HepG2 (cell line): ENCODE measurements around the gene SKI. TPM values are rescaled to one million over a fixed set of nuclear protein-coding genes. Genes with fewer than 3 reads are reported as not detected.

Experiments
- DNMT1 ChIP-seq: sonication (generic); formaldehyde crosslinking; IDR thresholded peaks from 2 replicates; pipeline ENCODE4 v1.5.1; 2020; ENCODE audit warnings: mild to moderate bottlenecking, missing genetic modification reagents
- GTF3A ChIP-seq: sonication (generic); formaldehyde crosslinking; conservative IDR thresholded peaks from 2 replicates; pipeline ENCODE4 v1.4.0; 2020; ENCODE audit warnings: mild to moderate bottlenecking, missing genetic modification reagents
- HMG20A ChIP-seq: IDR thresholded peaks from 2 replicates; pipeline ENCODE4 v1.6.1; 2016; ENCODE audit warnings: borderline replicate concordance
- HMGA1 ChIP-seq: sonication (generic); formaldehyde crosslinking; conservative IDR thresholded peaks from 2 replicates; pipeline ENCODE4 v1.4.0; 2020; ENCODE audit warnings: missing genetic modification reagents
- IRF1 ChIP-seq: sonication (generic); formaldehyde crosslinking; IDR thresholded peaks from 2 replicates; pipeline ENCODE4 v1.4.0; 2020; ENCODE audit warnings: low read depth, mild to moderate bottlenecking, missing genetic modification reagents
- RFXAP ChIP-seq: sonication (generic); formaldehyde crosslinking; IDR thresholded peaks from 2 replicates; pipeline ENCODE4 v1.4.0; 2020; ENCODE audit warnings: missing genetic modification reagents, borderline replicate concordance
- TP53 ChIP-seq: sonication (generic); formaldehyde crosslinking; conservative IDR thresholded peaks from 2 replicates; pipeline ENCODE4 v1.4.0; 2020; ENCODE audit warnings: missing genetic modification reagents
- ZBTB33 ChIP-seq: sonication (generic); formaldehyde crosslinking; IDR thresholded peaks from 2 replicates; pipeline ENCODE4 v1.4.0; 2020; ENCODE audit warnings: missing genetic modification reagents
- ZFAT ChIP-seq: sonication (generic); formaldehyde crosslinking; conservative IDR thresholded peaks from 2 replicates; pipeline ENCODE4 v1.8.1; 2023; ENCODE audit warnings: missing genetic modification reagents, inconsistent platforms
- ZNF10 ChIP-seq: sonication (generic); formaldehyde crosslinking; IDR thresholded peaks from 2 replicates; pipeline ENCODE4 v1.4.0; 2020; ENCODE audit warnings: mild to moderate bottlenecking, low read depth, missing genetic modification reagents, borderline replicate concordance
- ZNF33A ChIP-seq: sonication (generic); formaldehyde crosslinking; IDR thresholded peaks from 2 replicates; pipeline ENCODE4 v1.5.1; 2020; ENCODE audit warnings: missing genetic modification reagents, mild to moderate bottlenecking, moderate library complexity, borderline replicate concordance
- polyA plus RNA-seq, 8 experiments: library from polyadenylated mRNA; depleted of rRNA in 3 of 8; stranded (reverse) in 7 of 8; unstranded in 1 of 8; fragments of >200 nt; fragmentation: Illumina TruSeq in 4 of 8; extraction: Trizol in 4 of 8; gene quantifications; 2 replicates each; pipeline versions ENCODE4 v1.2.1 to v1.2.3, GENCODE V29; 2011 to 2016; ENCODE audit warnings: low read depth in 4 of 8, missing spikeins in 1 of 8, mixed read lengths in 1 of 8; ENCODE audit not compliant: insufficient read depth in 1 of 8
- total RNA-seq, 5 experiments: library from RNA; depleted of rRNA; stranded (reverse); fragments of >200 nt; fragmentation: Illumina TruSeq; extraction: Trizol; gene quantifications; 2 replicates each; pipeline ENCODE4 v1.2.3, GENCODE V29; 2016; ENCODE audit warnings: low read depth in 1 of 5
- TF ChIP-seq, protein P1 (sequence below): sonication (generic); formaldehyde crosslinking; IDR thresholded peaks from 2 replicates; pipeline ENCODE4 v1.9.0; 2021; ENCODE audit warnings: missing genetic modification reagents, borderline replicate concordance
- TF ChIP-seq, protein P2 (sequence below): sonication (generic); formaldehyde crosslinking; IDR thresholded peaks from 2 replicates; pipeline ENCODE4 v1.4.0; 2020; ENCODE audit warnings: missing genetic modification reagents
- TF ChIP-seq, protein P3 (sequence below): sonication (generic); formaldehyde crosslinking; IDR thresholded peaks from 2 replicates; pipeline ENCODE4 v1.8.1; 2022; ENCODE audit warnings: mild to moderate bottlenecking, missing genetic modification reagents
- TF ChIP-seq, protein P4 (sequence below): IDR thresholded peaks from 2 replicates; pipeline ENCODE4 v1.4.0; 2020; ENCODE audit warnings: mild to moderate bottlenecking, missing genetic modification reagents

The SKI gene
- total and polyA plus RNA-seq, 2 of the 13 experiments (the other 11 are each of a cell fraction or from before 2014, with no cell fraction given) = 4.7 to 6.9 TPM

DNA sequence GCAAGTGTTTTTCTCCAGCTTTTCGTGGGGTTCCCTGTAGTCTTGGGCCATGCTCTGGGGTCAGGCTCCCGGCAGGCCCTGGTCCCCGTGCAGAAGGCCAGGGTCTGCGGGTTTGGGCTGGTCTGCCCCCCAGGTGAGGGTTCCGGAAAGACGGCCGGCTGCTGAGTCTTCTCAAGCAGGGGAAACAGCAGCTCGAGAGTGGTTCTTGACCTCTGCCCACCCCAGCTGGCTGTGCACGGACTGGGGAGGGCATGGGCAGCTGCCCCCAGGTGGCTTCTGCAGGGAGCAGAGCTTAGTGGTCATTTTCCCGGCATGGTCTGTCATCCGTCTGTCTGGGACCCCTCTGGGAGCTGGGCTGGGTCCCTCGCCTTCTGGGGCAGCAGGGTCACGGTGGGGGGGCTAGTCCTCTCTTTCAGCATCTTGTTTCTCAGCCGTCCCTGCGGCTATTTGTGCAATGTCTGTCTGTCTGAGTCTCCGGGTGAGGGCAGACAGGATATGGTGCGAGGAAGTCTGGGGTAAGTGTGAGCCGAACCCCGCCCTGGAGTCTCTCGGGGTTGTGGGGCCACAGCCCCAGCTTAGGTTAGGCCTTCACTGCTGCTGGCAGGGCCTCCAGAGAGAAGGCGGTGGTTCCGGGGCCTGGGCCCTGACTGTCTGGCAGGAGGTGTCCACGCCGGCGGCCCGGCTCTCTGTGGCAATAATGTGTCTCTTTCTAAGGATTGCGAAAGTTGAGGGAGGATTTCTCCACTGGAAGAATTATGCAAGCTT is 6.1 kb downstream of the SKI start (continued):
- TF ChIP-seq, protein P1, sequence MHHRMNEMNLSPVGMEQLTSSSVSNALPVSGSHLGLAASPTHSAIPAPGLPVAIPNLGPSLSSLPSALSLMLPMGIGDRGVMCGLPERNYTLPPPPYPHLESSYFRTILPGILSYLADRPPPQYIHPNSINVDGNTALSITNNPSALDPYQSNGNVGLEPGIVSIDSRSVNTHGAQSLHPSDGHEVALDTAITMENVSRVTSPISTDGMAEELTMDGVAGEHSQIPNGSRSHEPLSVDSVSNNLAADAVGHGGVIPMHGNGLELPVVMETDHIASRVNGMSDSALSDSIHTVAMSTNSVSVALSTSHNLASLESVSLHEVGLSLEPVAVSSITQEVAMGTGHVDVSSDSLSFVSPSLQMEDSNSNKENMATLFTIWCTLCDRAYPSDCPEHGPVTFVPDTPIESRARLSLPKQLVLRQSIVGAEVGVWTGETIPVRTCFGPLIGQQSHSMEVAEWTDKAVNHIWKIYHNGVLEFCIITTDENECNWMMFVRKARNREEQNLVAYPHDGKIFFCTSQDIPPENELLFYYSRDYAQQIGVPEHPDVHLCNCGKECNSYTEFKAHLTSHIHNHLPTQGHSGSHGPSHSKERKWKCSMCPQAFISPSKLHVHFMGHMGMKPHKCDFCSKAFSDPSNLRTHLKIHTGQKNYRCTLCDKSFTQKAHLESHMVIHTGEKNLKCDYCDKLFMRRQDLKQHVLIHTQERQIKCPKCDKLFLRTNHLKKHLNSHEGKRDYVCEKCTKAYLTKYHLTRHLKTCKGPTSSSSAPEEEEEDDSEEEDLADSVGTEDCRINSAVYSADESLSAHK (CRISPR knock-in tag) = no peak
- TF ChIP-seq HMG20A (peak; percentile 70; the same call in 1 of the 2 replicates), ZFAT (CRISPR knock-in tag) (no peak), ZBTB33 (peak; percentile 70), ZNF33A (CRISPR knock-in tag) (no peak), DNMT1 (CRISPR knock-in tag) (no peak), TP53 (CRISPR knock-in tag) (no peak), IRF1 (CRISPR knock-in tag) (no peak), RFXAP (CRISPR knock-in tag) (no peak), ZNF10 (CRISPR knock-in tag) (no peak), GTF3A (CRISPR knock-in tag) (no peak), HMGA1 (CRISPR knock-in tag) (no peak)
- TF ChIP-seq, protein P2, sequence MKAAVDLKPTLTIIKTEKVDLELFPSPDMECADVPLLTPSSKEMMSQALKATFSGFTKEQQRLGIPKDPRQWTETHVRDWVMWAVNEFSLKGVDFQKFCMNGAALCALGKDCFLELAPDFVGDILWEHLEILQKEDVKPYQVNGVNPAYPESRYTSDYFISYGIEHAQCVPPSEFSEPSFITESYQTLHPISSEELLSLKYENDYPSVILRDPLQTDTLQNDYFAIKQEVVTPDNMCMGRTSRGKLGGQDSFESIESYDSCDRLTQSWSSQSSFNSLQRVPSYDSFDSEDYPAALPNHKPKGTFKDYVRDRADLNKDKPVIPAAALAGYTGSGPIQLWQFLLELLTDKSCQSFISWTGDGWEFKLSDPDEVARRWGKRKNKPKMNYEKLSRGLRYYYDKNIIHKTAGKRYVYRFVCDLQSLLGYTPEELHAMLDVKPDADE (CRISPR knock-in tag) = no peak
- TF ChIP-seq, protein P3, sequence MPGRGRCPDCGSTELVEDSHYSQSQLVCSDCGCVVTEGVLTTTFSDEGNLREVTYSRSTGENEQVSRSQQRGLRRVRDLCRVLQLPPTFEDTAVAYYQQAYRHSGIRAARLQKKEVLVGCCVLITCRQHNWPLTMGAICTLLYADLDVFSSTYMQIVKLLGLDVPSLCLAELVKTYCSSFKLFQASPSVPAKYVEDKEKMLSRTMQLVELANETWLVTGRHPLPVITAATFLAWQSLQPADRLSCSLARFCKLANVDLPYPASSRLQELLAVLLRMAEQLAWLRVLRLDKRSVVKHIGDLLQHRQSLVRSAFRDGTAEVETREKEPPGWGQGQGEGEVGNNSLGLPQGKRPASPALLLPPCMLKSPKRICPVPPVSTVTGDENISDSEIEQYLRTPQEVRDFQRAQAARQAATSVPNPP = no peak
- TF ChIP-seq, protein P4, sequence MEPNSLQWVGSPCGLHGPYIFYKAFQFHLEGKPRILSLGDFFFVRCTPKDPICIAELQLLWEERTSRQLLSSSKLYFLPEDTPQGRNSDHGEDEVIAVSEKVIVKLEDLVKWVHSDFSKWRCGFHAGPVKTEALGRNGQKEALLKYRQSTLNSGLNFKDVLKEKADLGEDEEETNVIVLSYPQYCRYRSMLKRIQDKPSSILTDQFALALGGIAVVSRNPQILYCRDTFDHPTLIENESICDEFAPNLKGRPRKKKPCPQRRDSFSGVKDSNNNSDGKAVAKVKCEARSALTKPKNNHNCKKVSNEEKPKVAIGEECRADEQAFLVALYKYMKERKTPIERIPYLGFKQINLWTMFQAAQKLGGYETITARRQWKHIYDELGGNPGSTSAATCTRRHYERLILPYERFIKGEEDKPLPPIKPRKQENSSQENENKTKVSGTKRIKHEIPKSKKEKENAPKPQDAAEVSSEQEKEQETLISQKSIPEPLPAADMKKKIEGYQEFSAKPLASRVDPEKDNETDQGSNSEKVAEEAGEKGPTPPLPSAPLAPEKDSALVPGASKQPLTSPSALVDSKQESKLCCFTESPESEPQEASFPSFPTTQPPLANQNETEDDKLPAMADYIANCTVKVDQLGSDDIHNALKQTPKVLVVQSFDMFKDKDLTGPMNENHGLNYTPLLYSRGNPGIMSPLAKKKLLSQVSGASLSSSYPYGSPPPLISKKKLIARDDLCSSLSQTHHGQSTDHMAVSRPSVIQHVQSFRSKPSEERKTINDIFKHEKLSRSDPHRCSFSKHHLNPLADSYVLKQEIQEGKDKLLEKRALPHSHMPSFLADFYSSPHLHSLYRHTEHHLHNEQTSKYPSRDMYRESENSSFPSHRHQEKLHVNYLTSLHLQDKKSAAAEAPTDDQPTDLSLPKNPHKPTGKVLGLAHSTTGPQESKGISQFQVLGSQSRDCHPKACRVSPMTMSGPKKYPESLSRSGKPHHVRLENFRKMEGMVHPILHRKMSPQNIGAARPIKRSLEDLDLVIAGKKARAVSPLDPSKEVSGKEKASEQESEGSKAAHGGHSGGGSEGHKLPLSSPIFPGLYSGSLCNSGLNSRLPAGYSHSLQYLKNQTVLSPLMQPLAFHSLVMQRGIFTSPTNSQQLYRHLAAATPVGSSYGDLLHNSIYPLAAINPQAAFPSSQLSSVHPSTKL (CRISPR knock-in tag) = peak; percentile 86
